Measurements from ENCODE around the gene RUNX3.
"Not testable (repeated sequence)": the region's sequence is repeated elsewhere in the genome, so short reads cannot be mapped to it uniquely, and the experiment has no call there.

Gene RUNX3

DNA sequence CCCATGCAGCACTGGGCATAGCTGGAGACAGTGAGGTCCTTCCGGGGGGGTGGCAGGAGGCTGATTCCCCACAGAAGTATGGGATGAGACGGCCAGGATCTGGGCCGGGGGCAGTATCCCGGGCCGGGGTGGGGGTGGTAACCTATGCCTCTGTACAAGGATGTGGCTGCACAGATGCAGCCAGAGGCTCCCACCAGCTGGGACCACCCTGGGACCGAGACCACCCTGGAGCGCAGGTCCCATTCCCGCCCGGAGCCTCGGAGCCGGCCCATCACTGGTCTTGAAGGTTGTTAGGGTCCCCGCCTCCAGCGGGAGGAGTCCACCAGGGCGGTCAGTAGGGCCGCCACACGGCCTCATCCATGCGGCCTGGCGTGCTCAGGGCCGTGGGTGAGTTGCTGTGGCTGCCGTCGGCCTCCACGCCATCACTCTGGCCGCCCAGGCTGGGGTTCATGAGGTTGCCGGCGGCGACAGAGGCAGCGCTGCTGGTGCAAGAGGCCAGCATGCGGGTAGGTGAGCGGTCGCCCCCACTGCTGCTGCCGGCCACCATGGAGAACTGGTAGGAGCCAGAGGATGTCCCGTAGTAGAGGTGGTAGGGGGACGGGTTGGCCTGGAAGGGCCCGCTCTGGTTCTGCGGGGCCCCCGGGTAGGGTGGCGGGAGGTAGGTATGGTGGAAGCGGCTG lies 28.1 kb downstream of the RUNX3 start:
- no peak for DNase-seq (ENCODE audit: low spot score)

DNA sequence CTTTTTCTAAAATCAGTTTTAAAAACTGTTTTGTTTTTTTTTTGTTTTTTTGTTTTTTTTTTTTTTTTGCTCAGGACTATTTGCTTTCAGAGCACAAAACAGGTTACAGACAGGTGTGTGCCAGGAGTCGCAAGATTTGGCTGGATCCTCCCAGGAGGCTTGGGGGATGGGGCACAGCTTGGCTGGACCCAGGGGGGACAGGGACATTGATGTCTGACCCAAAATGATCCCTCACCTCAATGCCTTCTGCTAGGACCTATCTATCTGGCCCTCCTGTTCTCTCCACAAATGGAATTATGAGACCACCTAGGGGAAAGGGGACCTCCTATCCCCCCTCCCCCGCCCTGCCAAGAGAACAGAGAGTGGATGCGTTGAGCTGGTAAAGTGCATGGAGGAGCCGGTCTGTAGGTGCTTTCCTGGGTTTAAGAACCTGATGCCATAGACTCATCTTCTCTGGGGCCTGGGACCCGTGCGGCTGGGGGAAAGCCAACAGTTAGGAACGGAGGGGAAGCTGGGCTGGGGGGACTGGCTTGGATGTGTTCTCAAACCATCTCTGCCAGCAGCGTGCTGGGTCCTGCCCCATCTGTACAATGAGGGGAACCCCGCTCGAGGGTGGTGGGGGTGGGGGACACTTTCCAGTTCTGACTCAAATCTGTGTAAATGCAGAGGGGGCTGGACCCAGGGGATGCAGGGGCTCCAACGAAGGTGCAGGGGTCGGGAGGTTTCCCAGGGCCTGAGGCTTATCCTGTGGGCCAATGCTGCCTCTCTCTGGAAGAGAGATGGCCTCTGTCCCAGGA lies 28.9 kb downstream of the RUNX3 start:
- no peak for DNase-seq (ENCODE audit: low spot score)

DNA sequence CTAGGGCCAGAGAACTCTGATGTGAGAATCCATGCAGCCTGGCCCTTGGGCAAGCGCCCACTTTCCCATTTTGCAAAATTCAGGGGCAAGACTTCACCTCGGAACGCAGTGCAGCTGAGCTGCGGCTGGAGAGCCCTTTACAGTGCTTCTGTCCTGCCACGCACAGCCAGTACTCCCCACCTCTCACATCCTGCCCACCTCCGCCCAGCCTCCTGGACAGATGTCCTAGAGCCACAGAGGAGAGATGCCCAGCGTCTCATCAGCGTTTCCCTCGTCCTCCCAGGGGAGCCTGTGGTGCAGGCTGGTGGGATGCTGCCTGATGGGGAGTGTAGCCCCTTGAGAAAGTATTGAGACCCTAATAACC lies 29.6 kb downstream of the RUNX3 start:
- no peak for DNase-seq (ENCODE audit: low spot score)

DNA sequence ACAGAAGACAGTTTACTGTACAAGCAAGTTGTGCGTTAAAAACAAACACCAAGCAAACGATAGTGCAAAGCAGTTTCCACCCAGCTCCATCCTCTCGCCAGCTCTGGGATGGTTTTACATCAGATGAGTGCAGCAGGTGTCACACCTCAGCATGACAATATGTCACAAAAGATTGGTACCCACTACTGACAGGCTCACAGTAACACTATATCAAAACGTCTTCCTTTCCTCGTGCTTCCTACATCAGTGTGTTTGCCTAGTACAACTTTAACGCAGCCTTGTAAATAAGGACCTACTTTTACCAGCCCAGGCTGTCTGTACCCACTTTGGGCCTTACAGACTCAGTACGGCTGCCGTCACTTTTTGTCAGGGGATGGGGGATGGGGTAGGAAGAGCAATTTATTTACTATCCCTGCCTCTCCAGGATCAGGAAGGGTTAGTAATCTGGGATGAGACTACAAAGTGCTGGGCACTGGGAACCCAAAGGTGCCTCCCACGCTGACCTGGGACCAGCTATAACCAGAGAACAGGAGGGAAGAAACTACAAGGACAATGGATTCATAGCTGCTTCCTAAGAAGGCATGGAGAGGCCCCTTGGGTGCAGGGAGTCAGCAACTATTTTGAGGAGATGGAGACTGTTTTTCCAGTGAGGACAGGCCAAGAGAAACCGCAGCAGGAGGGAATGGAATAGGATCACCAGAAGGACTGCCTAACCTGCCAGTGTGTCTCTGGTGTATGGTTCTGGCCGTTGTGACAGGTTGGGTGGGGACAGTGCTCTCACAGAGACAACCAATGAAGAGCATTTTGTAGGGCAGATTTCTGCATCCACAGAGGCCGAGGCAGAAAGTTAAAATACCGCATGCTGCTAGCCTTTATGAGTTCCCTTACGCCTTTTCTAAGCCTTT lies 30.2 kb downstream of the RUNX3 start:
- no peak for DNase-seq (ENCODE audit: low spot score)

DNA sequence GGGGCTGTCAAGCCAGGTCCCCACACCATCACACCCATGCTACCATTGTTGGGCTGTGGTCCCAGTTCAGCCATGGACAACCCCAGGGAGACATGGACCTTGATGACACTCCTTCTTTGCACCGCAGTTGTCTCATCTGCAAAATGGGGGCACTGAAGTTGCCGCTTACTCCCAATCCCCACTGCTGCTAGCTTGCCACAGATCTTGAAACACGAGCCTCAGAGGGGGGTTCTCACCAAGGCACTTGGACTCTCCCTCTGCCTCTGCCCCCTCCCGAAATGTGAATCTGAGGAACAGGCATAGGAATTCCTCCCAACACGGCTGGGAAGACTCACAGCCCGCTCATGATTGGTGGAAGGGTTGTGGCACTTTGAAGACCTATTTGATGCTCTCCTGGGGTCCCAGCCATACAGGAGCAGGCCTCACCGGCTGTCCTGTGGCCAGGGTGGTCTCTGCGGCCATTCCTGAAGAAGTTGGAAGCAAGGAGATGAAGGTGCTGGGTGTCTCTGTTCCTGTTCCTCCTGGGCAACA lies 31.1 kb downstream of the RUNX3 start:
- DNase-seq (ENCODE audit: low spot score): no peak

DNA sequence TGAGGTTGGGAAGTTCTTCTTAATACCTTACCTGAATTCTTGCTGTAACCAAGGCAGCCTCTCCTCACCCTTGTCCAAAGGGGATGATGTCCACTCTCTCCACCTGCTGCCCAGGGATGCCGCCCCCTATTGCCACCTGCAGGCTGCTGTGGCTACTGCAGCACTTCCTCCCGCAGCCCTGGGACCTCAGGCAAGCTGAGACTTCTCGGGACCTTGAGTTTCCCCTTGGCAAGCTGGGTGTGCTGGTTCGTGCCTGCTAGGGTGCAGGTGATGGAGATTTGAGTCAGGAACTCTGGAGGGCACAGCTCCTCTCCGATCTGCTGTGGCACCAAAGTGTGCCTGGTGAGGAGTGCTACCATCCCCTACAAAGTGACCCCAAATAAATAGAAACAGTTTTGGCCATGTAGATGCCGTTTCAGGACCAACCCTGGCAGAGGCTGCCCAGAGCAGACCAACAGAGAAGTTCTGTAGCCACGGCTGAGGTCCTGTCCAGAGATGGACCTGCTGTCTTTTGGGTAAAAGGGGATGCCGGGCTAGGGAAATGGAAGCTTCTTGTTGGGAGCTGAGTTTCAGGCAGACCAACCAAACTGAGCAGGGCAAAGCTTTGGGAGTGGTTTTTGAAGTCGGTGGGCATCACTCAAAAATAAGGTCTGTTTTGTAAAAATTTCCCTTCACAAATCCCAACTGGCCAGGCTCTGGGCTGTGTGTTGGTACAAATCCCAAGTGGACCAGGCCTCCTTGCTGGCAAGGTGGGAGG lies 31.7 kb downstream of the RUNX3 start:
- peak; percentile 77 for DNase-seq (ENCODE audit: low spot score)

DNA sequence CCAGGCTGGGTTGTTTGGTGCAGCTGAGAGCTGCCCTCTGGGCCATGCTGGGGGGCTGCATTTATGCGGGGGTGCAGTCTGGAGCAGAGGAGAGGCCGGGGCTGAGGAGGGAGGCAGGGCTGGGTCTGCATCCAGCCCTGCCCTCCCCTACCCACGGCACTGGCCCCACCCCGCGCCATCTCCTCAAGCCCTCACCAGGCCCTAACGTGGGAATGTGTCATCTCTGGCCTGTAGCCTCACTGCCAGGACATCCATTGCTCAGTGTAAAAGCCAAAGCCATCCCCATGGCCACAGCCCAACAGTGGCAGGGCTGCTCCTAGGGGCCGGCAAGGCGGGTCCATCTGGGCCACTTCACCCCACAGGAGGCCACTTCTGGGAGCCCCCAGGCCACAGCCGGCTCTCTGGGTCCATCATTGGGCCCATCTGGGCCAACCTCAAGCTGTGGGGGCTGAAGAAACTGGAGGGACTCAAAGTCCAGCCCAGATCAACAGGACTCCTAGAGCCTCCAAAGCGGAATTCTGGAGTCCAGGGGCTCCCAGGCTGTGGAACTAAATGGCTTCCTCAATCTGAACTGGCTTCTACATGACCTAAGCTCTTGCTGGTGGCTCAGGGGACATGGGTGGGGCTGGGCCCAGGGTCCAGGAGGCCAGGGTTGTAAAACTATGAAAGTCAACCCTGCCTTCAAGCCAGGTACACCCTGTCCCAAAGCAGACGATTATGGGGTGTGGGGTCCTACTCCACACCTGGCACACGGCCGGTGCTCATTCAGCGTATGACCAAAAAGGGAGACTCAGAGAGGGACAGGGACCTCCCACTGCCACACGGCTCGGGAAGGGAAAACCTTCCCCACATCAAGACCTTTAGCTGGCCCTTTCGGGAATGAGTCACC lies 32.6 kb downstream of the RUNX3 start:
- no peak for DNase-seq (ENCODE audit: low spot score)

DNA sequence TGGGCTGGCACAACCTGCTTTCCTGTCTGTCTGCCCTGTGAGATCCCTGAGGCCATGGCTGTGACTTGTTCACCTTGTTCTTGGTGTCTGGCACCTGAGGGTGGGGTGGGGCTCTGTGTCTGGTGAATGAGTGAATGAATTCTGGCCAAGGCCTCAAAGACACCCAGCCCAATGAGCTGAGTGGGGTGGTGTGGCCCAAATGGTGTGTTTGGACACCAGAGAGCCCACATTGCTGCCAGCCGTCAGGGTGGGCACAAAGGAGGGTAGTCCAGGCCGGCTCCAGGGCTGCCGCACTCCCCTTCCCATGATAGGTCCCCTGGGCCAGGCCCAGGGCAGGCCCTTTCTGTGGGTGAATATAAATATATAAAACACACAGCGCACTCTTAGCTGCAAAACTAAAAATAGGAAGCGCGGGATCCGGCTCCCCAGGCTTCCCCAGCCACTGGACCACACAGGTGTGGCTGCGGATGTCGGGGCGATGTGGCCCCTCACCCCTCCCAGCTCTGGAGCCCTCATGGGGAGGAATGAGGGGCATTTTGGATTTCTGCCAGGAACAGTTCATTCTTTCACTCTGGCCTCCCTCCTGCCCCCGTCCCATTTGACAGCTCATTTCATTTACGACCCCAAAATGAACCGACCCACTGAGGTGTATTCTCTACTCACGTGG lies 33.3 kb downstream of the RUNX3 start:
- DNase-seq (ENCODE audit: low spot score): peak; percentile 0

DNA sequence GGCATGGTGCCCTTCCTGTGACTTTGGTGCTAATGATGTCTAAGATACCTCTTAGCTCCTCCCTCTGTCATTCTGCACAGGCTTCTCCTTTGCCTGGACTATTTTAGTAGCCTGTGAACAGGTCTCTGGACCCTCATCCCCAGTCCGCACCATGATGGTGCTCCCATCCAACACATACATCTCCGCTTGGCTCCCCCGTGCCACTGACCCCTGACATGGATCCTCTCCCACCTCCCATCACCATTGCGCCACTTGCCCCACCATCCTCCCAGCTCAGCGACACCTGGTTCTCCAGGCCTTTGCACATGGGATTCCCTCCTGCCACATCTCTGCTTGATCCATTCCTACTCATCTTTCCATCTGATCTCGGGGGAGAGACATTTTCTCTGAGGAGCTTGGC lies 33.9 kb downstream of the RUNX3 start:
- DNase-seq (ENCODE audit: low spot score): no peak

DNA sequence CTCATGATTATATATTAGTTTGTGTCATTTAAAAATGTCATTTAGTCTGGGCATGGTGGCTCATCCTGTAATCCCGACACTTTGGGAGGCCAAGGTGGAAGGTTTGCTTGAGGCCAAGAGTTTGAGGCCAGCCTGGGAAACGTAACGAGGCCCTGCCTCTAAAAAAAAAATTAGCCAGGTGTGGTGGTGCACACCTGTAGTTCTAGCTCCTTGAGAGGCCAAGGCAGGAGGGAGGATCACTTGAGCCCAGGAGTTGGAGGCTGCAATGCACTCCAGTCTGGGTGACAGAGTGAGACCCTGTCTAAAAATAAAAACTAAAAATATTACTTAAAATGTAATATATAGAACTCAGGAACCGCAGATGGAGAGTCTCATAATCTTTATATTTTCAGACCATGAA lies 34.6 kb downstream of the RUNX3 start:
- DNase-seq (ENCODE audit: low spot score): no peak

DNA sequence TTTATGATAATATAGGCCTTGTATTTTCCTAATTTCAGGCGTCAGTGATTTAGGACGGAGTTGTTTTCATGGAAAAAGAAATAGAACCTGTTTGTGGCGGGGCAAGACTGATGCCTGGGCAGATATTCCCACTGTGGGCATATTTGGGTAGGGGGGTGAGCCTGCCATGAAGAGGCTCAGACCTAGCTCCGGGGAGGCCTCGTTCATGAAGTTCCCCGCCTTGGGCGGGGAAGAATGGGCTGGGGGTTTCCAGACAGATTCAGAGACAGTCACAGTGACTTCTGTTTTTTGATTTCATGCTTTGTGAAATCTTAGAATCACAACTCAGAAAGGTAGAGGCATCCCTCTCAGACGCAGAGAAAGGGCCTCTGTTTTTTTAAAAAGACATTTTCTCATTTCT lies 36.1 kb downstream of the RUNX3 start:
- no peak for DNase-seq (ENCODE audit: low spot score)

DNA sequence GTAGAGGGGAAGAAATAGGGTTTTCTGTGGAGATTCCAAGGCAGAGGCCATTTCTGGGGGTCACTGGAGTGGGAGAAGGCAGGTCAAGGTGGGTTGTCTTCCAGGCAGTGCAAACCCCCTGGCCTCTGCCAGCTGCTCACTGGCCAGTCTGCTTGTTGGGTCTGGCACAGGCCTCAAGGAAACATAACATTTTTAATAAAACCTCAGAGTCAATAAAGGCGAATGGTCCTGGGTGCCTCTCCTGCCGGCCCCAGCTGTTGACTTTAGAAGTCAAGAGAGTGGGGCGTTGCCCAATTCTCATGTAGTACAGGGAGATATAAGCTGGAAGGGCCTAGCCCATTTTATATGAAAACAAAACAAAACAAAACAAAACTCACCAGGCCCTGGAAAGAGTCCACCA lies 36.6 kb downstream of the RUNX3 start:
- DNase-seq (ENCODE audit: low spot score): no peak

DNA sequence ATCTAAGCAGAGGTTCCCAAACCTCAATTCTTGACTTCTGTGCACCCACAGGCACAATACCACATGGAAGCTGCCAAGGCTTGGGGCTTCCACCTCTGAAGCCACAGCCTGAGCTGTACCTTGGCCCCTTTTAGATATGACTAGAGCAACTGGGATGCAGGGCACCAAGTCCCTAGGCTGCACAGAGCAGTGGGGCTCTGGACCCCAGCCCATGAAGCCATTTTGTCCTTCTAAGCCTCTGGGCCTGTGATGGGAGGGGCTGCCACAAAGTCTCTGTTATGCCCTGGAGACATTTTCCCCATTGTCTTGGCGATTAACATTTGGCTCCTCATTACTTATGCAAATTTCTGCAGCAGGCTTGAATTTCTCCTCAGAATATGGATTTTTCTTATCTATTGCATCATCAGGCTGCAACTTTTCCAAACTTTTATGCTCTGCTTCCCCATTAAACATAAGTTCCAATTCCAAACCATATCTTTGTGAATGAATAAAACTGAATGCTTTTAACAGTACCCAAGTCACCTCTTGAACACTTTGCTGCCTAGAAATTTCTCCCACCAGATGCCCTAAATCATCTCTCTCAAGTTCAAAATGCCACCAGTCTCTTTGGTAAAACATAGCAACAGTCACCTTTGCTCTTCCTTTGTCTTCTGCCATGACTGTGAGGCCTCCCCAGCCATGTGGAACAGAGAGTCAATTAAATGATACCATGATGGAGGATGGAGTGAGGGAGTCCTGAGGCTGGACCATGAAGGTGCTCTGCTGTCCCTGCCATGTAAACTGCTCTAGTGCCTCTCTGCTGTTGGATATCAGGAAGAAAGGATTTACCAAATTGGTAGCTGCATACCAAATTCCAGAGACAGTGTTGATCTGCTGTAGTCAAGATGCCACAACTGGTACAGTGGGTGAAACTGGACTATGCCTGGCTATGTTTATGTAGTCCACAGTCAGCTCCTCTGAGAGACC lies 37.6 kb downstream of the RUNX3 start:
- no peak for DNase-seq (ENCODE audit: low spot score)

DNA sequence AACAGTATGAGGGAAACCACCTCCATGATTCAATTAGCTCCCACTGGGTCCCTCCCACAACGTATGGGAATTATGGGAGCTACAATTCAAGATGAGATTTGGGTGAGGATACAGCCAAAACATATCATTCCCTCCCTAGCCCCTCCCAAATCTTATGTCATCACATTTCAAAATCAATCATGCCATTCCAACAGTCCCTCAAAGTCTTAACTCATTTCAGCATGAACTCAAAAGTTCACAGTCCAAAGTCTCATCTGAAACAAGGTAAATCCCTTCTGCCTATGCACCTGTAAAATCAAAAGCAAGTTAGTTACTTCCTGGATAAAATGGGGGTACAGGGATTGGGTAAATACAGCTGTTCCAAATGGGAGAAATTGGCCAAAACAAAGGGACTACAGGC lies 38.7 kb downstream of the RUNX3 start:
- DNase-seq (ENCODE audit: low spot score): not testable (repeated sequence)

DNA sequence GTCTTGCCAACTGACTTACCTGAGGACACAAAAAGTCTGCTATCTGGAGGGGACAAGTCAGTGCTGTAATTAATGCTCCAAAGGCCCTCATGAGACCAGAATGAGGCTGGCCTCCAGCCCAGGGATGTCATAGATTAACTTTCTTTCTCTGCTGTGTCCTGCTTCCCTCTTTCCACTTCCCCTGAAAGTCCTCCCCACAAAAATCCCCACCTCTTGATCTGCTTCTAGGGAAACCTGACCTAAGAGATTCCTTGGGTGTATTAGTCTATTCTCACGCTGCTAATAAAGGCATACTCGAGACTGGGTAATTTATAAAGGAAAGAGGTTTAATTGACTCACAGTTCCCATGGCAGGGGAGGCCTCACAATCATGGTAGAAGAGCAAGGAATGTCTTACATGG lies 39.2 kb downstream of the RUNX3 start:
- no peak for DNase-seq (ENCODE audit: low spot score)

DNA sequence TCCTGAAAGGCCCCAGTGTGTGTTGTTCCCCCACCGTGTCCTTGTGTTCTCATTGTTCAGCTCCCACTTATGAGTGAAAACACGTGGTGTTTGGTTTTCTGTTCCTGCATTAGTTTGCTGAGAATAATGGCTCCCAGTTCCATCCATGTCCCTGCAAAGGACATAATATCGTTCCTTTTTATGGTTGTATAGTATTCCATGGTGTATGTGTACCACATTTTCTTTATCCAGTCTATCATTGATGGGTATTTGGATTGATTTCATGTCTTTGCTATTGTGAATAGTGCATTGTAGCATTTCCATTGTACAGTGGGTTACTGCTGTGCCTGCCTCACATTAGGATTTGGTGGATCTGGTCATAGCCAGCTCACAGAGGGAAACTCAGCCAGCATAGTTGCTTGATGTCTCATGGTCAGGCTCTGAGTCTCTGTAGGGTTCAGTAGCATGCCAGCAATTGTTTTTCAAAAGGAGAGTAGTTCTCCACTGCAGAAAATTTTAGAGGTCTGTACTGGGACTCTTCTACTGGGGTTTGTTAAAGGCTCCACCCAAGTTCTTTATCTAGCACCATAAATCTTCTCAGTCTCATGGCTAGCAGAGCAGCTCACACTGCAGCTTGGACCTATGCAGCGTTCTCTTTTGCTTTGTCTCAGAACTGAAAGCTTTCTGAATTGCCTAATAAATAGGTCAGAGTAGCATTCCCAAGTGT lies 41.0 kb downstream of the RUNX3 start:
- no peak for DNase-seq (ENCODE audit: low spot score)

DNA sequence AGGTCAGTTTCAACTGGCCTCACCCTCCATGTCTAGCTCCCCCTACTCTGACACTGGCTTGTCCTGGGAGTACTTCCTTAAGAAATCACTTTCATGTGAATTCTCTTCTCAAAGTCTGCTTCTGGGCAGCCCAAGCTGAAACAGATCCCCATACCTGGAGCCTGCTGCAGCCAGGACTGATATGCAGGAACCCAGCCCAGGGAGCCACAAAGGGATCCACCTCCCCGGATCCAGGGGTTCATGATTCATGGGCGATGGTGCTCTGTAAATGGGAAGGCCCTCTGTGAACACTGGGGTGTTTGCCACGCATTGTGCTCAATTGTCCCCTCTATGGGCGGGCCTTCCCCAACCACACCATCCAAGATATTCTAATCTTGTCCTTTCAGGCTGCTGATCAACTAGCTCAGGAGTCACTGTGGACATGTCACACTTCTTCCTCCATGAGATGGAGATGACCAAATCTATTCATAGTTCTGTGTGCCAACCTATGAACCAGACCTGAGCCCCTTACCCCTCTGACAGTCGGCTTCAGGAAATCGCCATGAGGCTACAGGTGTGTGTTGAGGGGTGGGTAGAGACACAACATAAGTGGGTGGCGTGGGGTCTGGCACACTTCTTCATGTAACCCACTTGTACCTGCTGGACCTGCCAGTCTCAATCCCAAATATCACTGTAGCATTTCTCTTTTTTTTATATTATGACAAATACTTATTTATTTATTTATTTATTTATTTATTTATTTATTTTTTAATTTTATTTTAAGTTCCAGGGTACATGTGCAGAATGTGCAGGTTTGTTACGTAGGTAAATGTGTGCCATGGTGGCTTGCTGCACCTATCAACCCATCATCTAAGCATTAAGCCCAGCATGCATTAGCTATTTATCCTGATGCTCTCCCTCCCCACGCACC lies 41.8 kb downstream of the RUNX3 start:
- DNase-seq (ENCODE audit: low spot score): no peak

Data from germinal center (tissue), 1 donor.